ENCODE data around the gene SLCO3A1. TPM values are rescaled to one million over a fixed set of nuclear protein-coding genes. Genes with fewer than 3 reads are reported as not detected.
A peak's percentile ranks its signal among the peaks of the same experiment; 100 is the strongest.

Gene SLCO3A1
- total RNA-seq, 4 donors from 2014 or later: 4.4 to 66.2 (median 5.1) TPM

GRCh38 chr15:91862891-91863504, 9.5 kb downstream of the SLCO3A1 start:
- Histone ChIP-seq H3K27me3 (no peaks in the 10 kb centered on the region), H3K4me3 (no peak overlapping the region), H3K9me3 (no peaks in the 10 kb centered on the region), H3K27ac (no peak overlapping the region), H3K36me3 (no peaks in the 10 kb centered on the region), H3K4me1 (peaks cover 13 to 46% (median 21%) of the 10 kb centered on the region in 4 donors)
- in situ Hi-C loops (cut with MboI; ENCODE audit: low pct_ligation_motif_present in 1 of 4, low pct_unique_long_range_greater_than_20kb in 1 of 4, low sequenced_read_pairs in 3 of 4) (loop anchor here in 1 of 4 donors (25.0 kb wide), 1 partner anchor 99 kb away; no protein-coding TSS in a partner anchor), intact Hi-C loops (cut with DNase I; ENCODE audit: low total_unique reads) (no loop called here)
- DNase-seq: no peak
- TF ChIP-seq CTCF (IDR thresholded peaks at IDR 0.05): no peak
- TF ChIP-seq EP300 (IDR thresholded peaks at IDR 0.05; ENCODE audit: low read depth): no peak
- TF ChIP-seq POLR2A (IDR thresholded peaks at IDR 0.05): no peak
- TF ChIP-seq POLR2AphosphoS5 (IDR thresholded peaks at IDR 0.05): no peak
- WGBS, 2 donors (ENCODE audit: low coverage in 1 of 2): 71 to 100% methylated on average over 1 to 5 of the region's 5 CpGs

- in situ Hi-C loops (cut with MboI; ENCODE audit: low pct_ligation_motif_present in 1 of 4, low pct_unique_long_range_greater_than_20kb in 1 of 4, low sequenced_read_pairs in 3 of 4) (loop anchor here in 1 of 4 donors (25.0 kb wide), 1 partner anchor 99 kb away; no protein-coding TSS in a partner anchor), intact Hi-C loops (cut with DNase I; ENCODE audit: low total_unique reads) (no loop called here)
- Histone ChIP-seq H3K27ac (no peak overlapping the region), H3K4me3 (no peak overlapping the region), H3K4me1 (peaks cover 14 to 53% (median 22%) of the 10 kb centered on the region in 4 donors), H3K9me3 (no peaks in the 10 kb centered on the region), H3K27me3 (no peaks in the 10 kb centered on the region), H3K36me3 (no peaks in the 10 kb centered on the region)
- WGBS, 2 donors (ENCODE audit: low coverage in 1 of 2): 69 to 71% methylated on average over 6 to 7 of the region's 7 CpGs
- no peak for DNase-seq
- no peak for TF ChIP-seq EP300 (IDR thresholded peaks at IDR 0.05; ENCODE audit: low read depth)
- no peak for TF ChIP-seq POLR2A (IDR thresholded peaks at IDR 0.05)
- TF ChIP-seq CTCF (IDR thresholded peaks at IDR 0.05): no peak
- no peak for TF ChIP-seq POLR2AphosphoS5 (IDR thresholded peaks at IDR 0.05)
These were observed 10.2 kb downstream of the SLCO3A1 start for GRCh38 chr15:91863621-91864255.

DNA sequence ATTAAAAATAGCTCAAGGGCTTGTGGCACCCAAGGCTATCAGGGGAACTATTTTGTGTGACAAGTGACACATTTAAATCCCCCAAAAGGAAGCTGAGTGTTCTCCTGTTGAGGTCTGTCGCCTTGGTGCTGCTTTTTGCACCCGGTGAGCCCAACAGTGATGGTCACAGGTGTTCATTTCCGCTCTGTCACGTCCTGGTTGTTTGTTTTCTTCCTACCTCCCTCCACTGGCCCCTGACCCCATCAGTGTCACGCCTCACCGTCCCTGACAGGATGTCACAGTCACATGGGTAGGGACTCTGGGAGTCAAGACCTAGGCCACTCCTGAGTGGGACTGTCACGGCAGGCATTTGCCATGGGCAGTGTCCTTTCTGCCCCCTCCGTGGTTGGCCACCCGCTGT, 11.2 kb downstream of the SLCO3A1 start:
- no peak for DNase-seq
- H3K4me3 ChIP-seq: no peak overlapping the region
- in situ Hi-C loops (cut with MboI; ENCODE audit: low pct_ligation_motif_present in 1 of 4, low pct_unique_long_range_greater_than_20kb in 1 of 4, low sequenced_read_pairs in 3 of 4) (loop anchor here in 1 of 4 donors (25.0 kb wide), 1 partner anchor 98 kb away; no protein-coding TSS in a partner anchor), intact Hi-C loops (cut with DNase I; ENCODE audit: low total_unique reads) (no loop called here)
- WGBS, 2 donors (ENCODE audit: low coverage in 1 of 2): 67 to 73% methylated on average over 3 to 9 of the region's 9 CpGs
- H3K36me3 ChIP-seq: no peaks in the 10 kb centered on the region
- no peaks in the 10 kb centered on the region for H3K27me3 ChIP-seq
- H3K4me1 ChIP-seq: peaks cover 14 to 54% (median 22%) of the 10 kb centered on the region in 4 donors
- H3K9me3 ChIP-seq: no peaks in the 10 kb centered on the region
- H3K27ac ChIP-seq: peak overlapping the region in 1 of 4 donors; percentile 60
- TF ChIP-seq CTCF (IDR thresholded peaks at IDR 0.05): no peak
- TF ChIP-seq EP300 (IDR thresholded peaks at IDR 0.05; ENCODE audit: low read depth): no peak
- no peak for TF ChIP-seq POLR2A (IDR thresholded peaks at IDR 0.05)
- no peak for TF ChIP-seq POLR2AphosphoS5 (IDR thresholded peaks at IDR 0.05)

GRCh38 chr15:91865486-91865885, 12.0 kb downstream of the SLCO3A1 start:
- no peaks in the 10 kb centered on the region for H3K36me3 ChIP-seq
- no peak overlapping the region for H3K4me3 ChIP-seq
- H3K27me3 ChIP-seq: no peaks in the 10 kb centered on the region
- H3K9me3 ChIP-seq: no peaks in the 10 kb centered on the region
- H3K4me1 ChIP-seq: peaks cover 14 to 54% (median 22%) of the 10 kb centered on the region in 4 donors
- no peak for DNase-seq
- 73 to 74% methylated on average over 6 to 7 of the region's 7 CpGs for WGBS, 2 donors (ENCODE audit: low coverage in 1 of 2)
- intact Hi-C loops (cut with DNase I; ENCODE audit: low total_unique reads): no loop called here
- no peak for TF ChIP-seq EP300 (IDR thresholded peaks at IDR 0.05; ENCODE audit: low read depth)
- TF ChIP-seq CTCF (IDR thresholded peaks at IDR 0.05): no peak
- no peak for TF ChIP-seq POLR2AphosphoS5 (IDR thresholded peaks at IDR 0.05)
- no peak for TF ChIP-seq POLR2A (IDR thresholded peaks at IDR 0.05)
- H3K27ac ChIP-seq: peak overlapping the region; percentile 60 to 85 (median 70)
- in situ Hi-C loops (cut with MboI; ENCODE audit: low pct_ligation_motif_present in 1 of 4, low pct_unique_long_range_greater_than_20kb in 1 of 4, low sequenced_read_pairs in 3 of 4): loop anchor here in 1 of 4 donors (25.0 kb wide), 1 partner anchor 97 kb away; no protein-coding TSS in a partner anchor

Measured in transverse colon (tissue), 4 donors.